ENCODE results near the gene FGD4.

GRCh38 chr12:32605326-32606095 lies 206.2 kb downstream of the FGD4 start:
- TF ChIP-seq CTCF (IDR thresholded peaks at IDR 0.05), result no peak
- no peak for TF ChIP-seq POLR2AphosphoS5 (IDR thresholded peaks at IDR 0.05)
